ENCODE measurements around the gene TTC28. TPM values are rescaled to one million over a fixed set of nuclear protein-coding genes. Genes with fewer than 3 reads are reported as not detected.
"Not testable (repeated sequence)": the region's sequence is repeated elsewhere in the genome, so short reads cannot be mapped to it uniquely, and the experiment has no call there.

The TTC28 gene
- total RNA-seq, 4 donors from 2014 or later: 35.1 to 138 (median 50.8) TPM

- 85 to 100% methylated on average over 1 of the region's 1 CpG for WGBS, 2 donors (ENCODE audit: low coverage in 1 of 2)
- ATAC-seq: no peak
- no peak overlapping the region for H3K27ac ChIP-seq
- TF ChIP-seq POLR2AphosphoS5 (IDR thresholded peaks at IDR 0.05) (no peak), CTCF (IDR thresholded peaks at IDR 0.05) (no peak), POLR2A (IDR thresholded peaks at IDR 0.05) (no peak), EP300 (IDR thresholded peaks at IDR 0.05) (no peak)
- H3K4me3 ChIP-seq: no peak overlapping the region
- no peaks in the 10 kb centered on the region for H3K27me3 ChIP-seq
- peaks cover 0 to 13% (median 0%) of the 10 kb centered on the region in 3 donors for H3K4me1 ChIP-seq
- H3K9me3 ChIP-seq: no peaks in the 10 kb centered on the region
- H3K36me3 ChIP-seq: no peaks in the 10 kb centered on the region
Measured at GRCh38 chr22:28562324-28562723, 117.3 kb downstream of the TTC28 start.

GRCh38 chr22:28560743-28561101 is 118.9 kb downstream of the TTC28 start:
- H3K27ac ChIP-seq, H3K4me1 ChIP-seq, ATAC-seq, H3K9me3 ChIP-seq, H3K4me3 ChIP-seq, H3K27me3 ChIP-seq, H3K36me3 ChIP-seq: not testable (repeated sequence)
- 100% methylated on average over 1 to 5 of the region's 5 CpGs for WGBS, 2 donors (ENCODE audit: low coverage in 1 of 2)

- peak; percentile 31 for ATAC-seq
Measured at GRCh38 chr22:28560046-28560742, 119.4 kb downstream of the TTC28 start.

GRCh38 chr22:28557184-28557583 is 122.5 kb downstream of the TTC28 start:
- whole genome bisulfite sequencing, 2 donors (ENCODE audit: low coverage in 1 of 2): 88 to 94% methylated on average over 1 of the region's 1 CpG
- Histone ChIP-seq H3K9me3 (no peaks in the 10 kb centered on the region), H3K27ac (no peak overlapping the region), H3K4me3 (no peak overlapping the region), H3K4me1 (peaks cover 0 to 7% (median 0%) of the 10 kb centered on the region in 3 donors), H3K36me3 (no peaks in the 10 kb centered on the region), H3K27me3 (no peaks in the 10 kb centered on the region)
- TF ChIP-seq EP300 (IDR thresholded peaks at IDR 0.05) (no peak), POLR2A (IDR thresholded peaks at IDR 0.05) (no peak), CTCF (IDR thresholded peaks at IDR 0.05) (no peak), POLR2AphosphoS5 (IDR thresholded peaks at IDR 0.05) (no peak)
- no peak for ATAC-seq

More at GRCh38 chr22:28560046-28560742, 119.4 kb downstream of the TTC28 start:
- peaks cover 0 to 7% (median 0%) of the 10 kb centered on the region in 3 donors for H3K4me1 ChIP-seq
- no peak overlapping the region for H3K4me3 ChIP-seq
- no peak for TF ChIP-seq POLR2A (IDR thresholded peaks at IDR 0.05)
- no peak for TF ChIP-seq POLR2AphosphoS5 (IDR thresholded peaks at IDR 0.05)
- no peak for TF ChIP-seq CTCF (IDR thresholded peaks at IDR 0.05)
- TF ChIP-seq EP300 (IDR thresholded peaks at IDR 0.05): no peak
- H3K27ac ChIP-seq: no peak overlapping the region
- no peaks in the 10 kb centered on the region for H3K27me3 ChIP-seq
- H3K36me3 ChIP-seq: no peaks in the 10 kb centered on the region
- WGBS, 2 donors (ENCODE audit: low coverage in 1 of 2): 78 to 100% methylated on average over 1 to 2 of the region's 2 CpGs
- H3K9me3 ChIP-seq: no peaks in the 10 kb centered on the region

GRCh38 chr22:28553108-28553866 is 126.4 kb downstream of the TTC28 start:
- H3K27me3 ChIP-seq, H3K4me3 ChIP-seq, ATAC-seq, H3K27ac ChIP-seq, H3K9me3 ChIP-seq, H3K36me3 ChIP-seq, H3K4me1 ChIP-seq: not testable (repeated sequence)
- no CpG with 5 or more reads among the region's 51 CpGs for WGBS, 2 donors (ENCODE audit: low coverage in 1 of 2)

GRCh38 chr22:28548406-28548805 is 131.2 kb downstream of the TTC28 start:
- 100% methylated on average over 2 of the region's 2 CpGs for WGBS, 2 donors (ENCODE audit: low coverage in 1 of 2)
- H3K27ac ChIP-seq: no peak overlapping the region
- H3K9me3 ChIP-seq: no peaks in the 10 kb centered on the region
- TF ChIP-seq CTCF (IDR thresholded peaks at IDR 0.05) (no peak), POLR2AphosphoS5 (IDR thresholded peaks at IDR 0.05) (no peak), EP300 (IDR thresholded peaks at IDR 0.05) (no peak), POLR2A (IDR thresholded peaks at IDR 0.05) (no peak)
- H3K36me3 ChIP-seq: no peaks in the 10 kb centered on the region
- H3K4me3 ChIP-seq: no peak overlapping the region
- H3K4me1 ChIP-seq: no peaks in the 10 kb centered on the region
- H3K27me3 ChIP-seq: no peaks in the 10 kb centered on the region
- ATAC-seq: no peak

Data from gastroesophageal sphincter (tissue), 4 donors.